ENCODE results near the gene CACNA1D. TPM values are rescaled to one million over a fixed set of nuclear protein-coding genes. Genes with fewer than 3 reads are reported as not detected.

Gene CACNA1D
- total RNA-seq, 3 donors from 2014 or later = 0.96 to 50.3 (median 32.1) TPM

DNA sequence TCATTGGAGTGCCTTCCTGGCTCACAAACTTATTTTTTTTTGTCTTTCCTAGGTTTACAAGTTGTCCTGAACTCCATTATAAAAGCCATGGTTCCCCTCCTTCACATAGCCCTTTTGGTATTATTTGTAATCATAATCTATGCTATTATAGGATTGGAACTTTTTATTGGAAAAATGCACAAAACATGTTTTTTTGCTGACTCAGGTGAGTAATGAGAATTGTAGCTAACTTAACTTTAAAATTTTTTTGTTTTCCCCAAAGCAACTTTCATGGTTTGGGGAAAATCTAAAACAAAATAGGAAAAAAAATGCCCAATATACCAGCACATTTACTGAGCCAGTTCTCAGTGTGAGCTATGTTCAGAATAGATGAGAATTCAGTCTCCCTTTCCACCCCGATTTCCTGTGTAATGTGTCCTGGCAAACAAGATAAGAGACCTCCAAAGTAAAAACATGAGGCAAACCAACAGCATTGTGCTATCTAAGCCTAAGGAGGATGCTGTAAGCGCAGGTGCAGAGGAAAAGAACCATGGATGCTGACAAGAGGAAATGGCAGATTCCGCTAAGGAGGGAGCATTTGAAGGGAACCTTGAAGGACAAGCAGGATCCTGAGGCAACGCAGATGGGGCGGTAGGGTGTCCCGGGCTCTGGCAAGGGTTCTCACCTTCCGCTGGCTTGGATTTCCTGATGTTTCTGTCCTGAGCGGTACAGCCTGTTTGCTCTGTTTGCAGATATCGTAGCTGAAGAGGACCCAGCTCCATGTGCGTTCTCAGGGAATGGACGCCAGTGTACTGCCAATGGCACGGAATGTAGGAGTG, 171.4 kb downstream of the CACNA1D start:
- Histone ChIP-seq H3K4me3 (no peak overlapping the region), H3K27ac (no peak overlapping the region), H3K36me3 (no peaks in the 10 kb centered on the region), H3K9me3 (peaks cover 0 to 5% of the 10 kb centered on the region in 2 donors), H3K27me3 (no peaks in the 10 kb centered on the region), H3K4me1 (no peaks in the 10 kb centered on the region)
- intact Hi-C loops (cut with DNase I; ENCODE audit: low total_unique reads) = no loop called here
- DNase-seq (ENCODE audit: low spot score in 2 of 2) = no peak
- TF ChIP-seq POLR2AphosphoS5 (IDR thresholded peaks at IDR 0.05) (no peak), POLR2A (IDR thresholded peaks at IDR 0.05) (no peak)
- TF ChIP-seq, protein P1, sequence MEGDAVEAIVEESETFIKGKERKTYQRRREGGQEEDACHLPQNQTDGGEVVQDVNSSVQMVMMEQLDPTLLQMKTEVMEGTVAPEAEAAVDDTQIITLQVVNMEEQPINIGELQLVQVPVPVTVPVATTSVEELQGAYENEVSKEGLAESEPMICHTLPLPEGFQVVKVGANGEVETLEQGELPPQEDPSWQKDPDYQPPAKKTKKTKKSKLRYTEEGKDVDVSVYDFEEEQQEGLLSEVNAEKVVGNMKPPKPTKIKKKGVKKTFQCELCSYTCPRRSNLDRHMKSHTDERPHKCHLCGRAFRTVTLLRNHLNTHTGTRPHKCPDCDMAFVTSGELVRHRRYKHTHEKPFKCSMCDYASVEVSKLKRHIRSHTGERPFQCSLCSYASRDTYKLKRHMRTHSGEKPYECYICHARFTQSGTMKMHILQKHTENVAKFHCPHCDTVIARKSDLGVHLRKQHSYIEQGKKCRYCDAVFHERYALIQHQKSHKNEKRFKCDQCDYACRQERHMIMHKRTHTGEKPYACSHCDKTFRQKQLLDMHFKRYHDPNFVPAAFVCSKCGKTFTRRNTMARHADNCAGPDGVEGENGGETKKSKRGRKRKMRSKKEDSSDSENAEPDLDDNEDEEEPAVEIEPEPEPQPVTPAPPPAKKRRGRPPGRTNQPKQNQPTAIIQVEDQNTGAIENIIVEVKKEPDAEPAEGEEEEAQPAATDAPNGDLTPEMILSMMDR (IDR thresholded peaks at IDR 0.05) = no peak

DNA sequence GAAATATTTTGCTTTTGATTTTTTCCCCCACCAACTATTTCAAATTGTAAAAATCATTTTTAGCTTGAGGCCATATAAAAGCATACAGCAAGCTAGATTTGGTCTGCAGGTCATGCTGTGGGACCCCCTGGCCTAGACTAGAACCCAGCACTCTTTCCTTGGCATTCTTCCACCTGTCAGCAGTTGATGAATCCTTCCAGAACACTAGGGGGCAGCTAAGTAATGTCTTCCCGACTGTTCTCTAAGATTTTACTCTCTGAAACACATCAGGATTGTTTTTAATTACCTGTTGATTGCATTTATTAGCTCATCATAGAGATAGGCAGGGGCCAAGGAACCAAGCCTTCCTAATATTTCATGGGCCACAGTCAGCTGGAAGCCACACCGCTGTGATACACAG, 174.5 kb downstream of the CACNA1D start:
- intact Hi-C loops (cut with DNase I; ENCODE audit: low total_unique reads) = no loop called here
- H3K9me3 ChIP-seq = peaks cover 0 to 5% of the 10 kb centered on the region in 2 donors
- TF ChIP-seq POLR2AphosphoS5 (IDR thresholded peaks at IDR 0.05) = no peak
- TF ChIP-seq, protein P1 (IDR thresholded peaks at IDR 0.05) = no peak
- TF ChIP-seq POLR2A (IDR thresholded peaks at IDR 0.05) = no peak
- no peak overlapping the region for H3K27ac ChIP-seq
- H3K4me3 ChIP-seq = no peak overlapping the region
- H3K27me3 ChIP-seq = no peaks in the 10 kb centered on the region
- no peaks in the 10 kb centered on the region for H3K36me3 ChIP-seq
- H3K4me1 ChIP-seq = no peaks in the 10 kb centered on the region
- no peak for DNase-seq (ENCODE audit: low spot score in 2 of 2)

DNA sequence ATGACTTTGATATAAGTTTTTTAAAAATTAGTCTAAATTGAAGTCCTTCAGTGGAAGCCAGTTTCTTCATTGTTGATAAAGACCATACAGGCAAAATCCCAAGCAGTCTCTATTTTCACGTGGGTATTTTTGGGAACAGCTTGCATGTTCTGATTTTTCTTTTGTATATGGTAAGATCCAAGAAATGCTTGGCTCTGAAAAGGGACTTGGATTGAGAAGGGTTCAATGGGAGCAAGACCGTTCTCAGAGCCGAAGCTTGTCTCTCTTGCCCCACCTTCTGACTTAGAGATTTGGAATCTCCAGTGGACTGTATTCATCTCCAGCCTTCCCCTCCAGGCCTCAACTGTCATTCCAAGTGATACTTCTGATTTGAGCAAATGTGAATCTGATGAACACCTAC, 176.3 kb downstream of the CACNA1D start:
- intact Hi-C loops (cut with DNase I; ENCODE audit: low total_unique reads) = no loop called here
- H3K4me3 ChIP-seq = no peak overlapping the region
- no peak overlapping the region for H3K27ac ChIP-seq
- TF ChIP-seq, protein P1 (IDR thresholded peaks at IDR 0.05) = no peak
- TF ChIP-seq POLR2AphosphoS5 (IDR thresholded peaks at IDR 0.05) = no peak
- H3K36me3 ChIP-seq = no peaks in the 10 kb centered on the region
- no peak for DNase-seq (ENCODE audit: low spot score in 2 of 2)
- no peaks in the 10 kb centered on the region for H3K9me3 ChIP-seq
- no peaks in the 10 kb centered on the region for H3K4me1 ChIP-seq
- no peaks in the 10 kb centered on the region for H3K27me3 ChIP-seq

DNA sequence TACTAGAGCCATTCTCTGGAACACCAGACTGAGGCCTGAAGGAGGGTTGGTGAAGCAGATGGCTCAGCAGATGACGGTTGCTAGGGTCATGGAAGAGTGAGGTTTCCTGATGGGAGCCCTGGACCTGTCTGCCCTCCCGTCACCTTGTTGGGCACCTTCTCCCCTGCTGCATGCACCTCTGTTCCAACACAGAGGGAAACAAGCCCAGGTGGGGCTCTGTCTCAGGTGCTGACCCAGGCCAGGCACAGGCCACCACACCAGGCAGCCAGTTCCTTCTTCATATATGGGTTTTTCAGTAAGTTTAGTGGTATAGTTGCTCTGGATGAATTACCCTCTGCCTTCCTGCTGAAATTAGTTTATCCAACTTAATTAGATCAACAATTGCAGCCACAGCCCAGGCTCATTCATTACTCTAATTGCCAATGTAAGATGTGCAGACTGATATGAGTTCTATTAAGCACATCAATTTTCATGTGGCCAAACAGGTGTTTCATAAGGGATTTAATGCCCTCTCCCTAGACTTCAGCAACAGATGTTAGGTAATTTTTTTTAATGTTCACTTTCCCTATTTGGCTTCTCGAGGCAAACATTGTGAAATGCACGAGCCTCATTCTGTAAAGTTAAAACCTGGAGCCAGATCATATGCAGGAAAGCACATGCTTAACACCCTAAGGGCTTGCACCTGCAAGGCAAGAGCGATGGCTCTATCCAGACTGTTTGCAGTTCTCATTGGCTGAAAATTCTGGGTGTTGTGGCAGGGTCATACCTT, 177.0 kb downstream of the CACNA1D start:
- Histone ChIP-seq H3K4me3 (no peak overlapping the region), H3K27ac (no peak overlapping the region), H3K27me3 (no peaks in the 10 kb centered on the region), H3K9me3 (no peaks in the 10 kb centered on the region), H3K4me1 (no peaks in the 10 kb centered on the region), H3K36me3 (no peaks in the 10 kb centered on the region)
- TF ChIP-seq, protein P1 (IDR thresholded peaks at IDR 0.05) = no peak
- TF ChIP-seq POLR2AphosphoS5 (IDR thresholded peaks at IDR 0.05) (no peak), POLR2A (IDR thresholded peaks at IDR 0.05) (no peak)
- intact Hi-C loops (cut with DNase I; ENCODE audit: low total_unique reads) = no loop called here
- no peak for DNase-seq (ENCODE audit: low spot score in 2 of 2)

DNA sequence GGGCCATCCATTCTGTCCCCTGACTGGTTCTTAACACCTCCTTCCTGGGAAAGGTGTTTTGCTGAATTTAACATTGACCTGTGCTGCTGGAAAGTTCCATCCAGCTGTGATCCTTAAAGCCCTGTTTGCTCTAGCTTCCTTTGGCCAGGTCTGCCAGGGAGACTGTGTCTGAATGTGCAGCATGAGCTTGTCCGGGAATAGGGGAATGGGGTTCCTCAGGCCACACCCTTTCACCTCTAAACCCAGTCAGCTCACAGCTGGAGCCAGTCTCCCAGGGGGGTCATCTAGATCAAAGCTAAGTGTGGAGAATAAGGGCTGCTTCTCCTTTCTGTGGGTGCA, 177.5 kb downstream of the CACNA1D start:
- H3K27me3 ChIP-seq = no peaks in the 10 kb centered on the region
- no peaks in the 10 kb centered on the region for H3K9me3 ChIP-seq
- no peak overlapping the region for H3K4me3 ChIP-seq
- TF ChIP-seq, protein P1 (IDR thresholded peaks at IDR 0.05) = no peak
- no peak overlapping the region for H3K27ac ChIP-seq
- DNase-seq (ENCODE audit: low spot score in 2 of 2) = no peak
- H3K4me1 ChIP-seq = no peaks in the 10 kb centered on the region
- no peaks in the 10 kb centered on the region for H3K36me3 ChIP-seq
- intact Hi-C loops (cut with DNase I; ENCODE audit: low total_unique reads) = no loop called here
